IPS-18c (cell line): Measurements from ENCODE around the gene SH2D1A.

Experiments
- H3K4me3 ChIP-seq: 2 replicates; pipeline ENCODE4 v1.7.0; 2013; ENCODE audit warnings: low read depth, mild to moderate bottlenecking, low read length, moderate library complexity; ENCODE audit not compliant: insufficient read depth
- H3K9me3 ChIP-seq: one replicate; pipeline ENCODE4 v1.6.1; 2013; ENCODE audit warnings: mild to moderate bottlenecking, low read length, moderate library complexity; ENCODE audit not compliant: control insufficient read depth, insufficient read depth

Gene SH2D1A

DNA sequence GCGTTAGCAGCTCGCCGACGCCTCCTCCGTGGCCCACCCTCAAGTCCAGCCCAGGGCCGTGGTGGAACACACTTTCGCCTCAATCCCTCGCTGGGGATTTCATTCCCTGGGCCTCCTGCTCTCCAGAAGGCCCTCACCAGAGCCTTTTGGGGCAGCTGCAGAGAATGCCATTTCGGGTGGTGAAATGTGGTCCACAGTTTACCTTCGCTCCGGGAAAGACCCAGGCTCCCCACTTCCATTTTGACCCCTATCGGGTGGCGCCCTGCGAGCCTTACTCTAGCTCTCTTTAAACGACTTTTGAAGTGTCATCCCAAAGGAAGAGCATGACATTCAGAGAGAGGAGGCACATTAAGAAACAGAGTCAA is 496 bp downstream of the SH2D1A start:
- Histone ChIP-seq H3K9me3 (no peaks in the 10 kb centered on the region), H3K4me3 (no peak overlapping the region)

DNA sequence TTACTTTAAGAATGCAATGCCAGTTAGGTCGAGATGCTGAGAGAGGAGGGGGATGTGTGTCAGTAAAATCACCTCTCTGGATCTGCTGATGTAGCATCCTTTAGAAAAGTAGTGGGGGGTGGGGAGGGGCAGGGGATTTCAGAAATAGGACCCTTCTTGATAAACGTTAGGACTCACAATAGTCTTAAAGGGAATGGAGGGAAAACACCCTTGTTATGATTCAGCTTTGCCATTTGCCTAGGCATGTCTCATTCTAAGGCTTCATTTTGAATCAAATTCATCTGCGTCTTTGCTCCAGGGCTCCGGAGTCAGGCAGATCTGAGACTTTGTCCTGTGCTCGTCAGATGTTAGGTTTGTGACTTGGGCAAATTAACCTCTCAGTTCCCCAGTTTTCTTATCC is 879 bp downstream of the SH2D1A start:
- no peaks in the 10 kb centered on the region for H3K9me3 ChIP-seq

DNA sequence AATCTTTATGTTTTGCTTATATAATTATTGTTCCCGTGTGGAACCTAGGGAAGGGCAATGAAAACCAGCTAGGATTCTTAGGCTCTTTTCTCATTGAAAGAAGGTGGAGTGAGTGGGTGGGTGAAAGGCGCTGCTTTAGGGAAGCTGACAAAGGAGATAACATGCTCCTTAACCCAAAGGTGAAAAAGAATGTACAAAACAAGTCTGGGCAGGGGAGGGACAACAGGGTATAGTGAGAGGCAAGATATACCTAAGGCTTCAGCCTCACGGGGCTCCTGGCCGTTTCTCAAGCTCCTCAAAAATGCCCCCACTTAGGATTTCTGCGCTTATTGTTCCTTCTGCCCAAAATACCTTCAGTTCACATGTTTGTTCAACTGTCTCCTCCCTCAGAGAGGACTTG is 1.8 kb downstream of the SH2D1A start:
- H3K9me3 ChIP-seq: no peaks in the 10 kb centered on the region

More for the DNA sequence above, 879 bp downstream of the SH2D1A start:
- H3K4me3 ChIP-seq: no peak overlapping the region

GRCh38 chrX:124348885-124349453 is 2.6 kb downstream of the SH2D1A start:
- H3K9me3 ChIP-seq: no peaks in the 10 kb centered on the region
- no peak overlapping the region for H3K4me3 ChIP-seq

More for the DNA sequence above, 1.8 kb downstream of the SH2D1A start:
- H3K4me3 ChIP-seq: no peak overlapping the region

DNA sequence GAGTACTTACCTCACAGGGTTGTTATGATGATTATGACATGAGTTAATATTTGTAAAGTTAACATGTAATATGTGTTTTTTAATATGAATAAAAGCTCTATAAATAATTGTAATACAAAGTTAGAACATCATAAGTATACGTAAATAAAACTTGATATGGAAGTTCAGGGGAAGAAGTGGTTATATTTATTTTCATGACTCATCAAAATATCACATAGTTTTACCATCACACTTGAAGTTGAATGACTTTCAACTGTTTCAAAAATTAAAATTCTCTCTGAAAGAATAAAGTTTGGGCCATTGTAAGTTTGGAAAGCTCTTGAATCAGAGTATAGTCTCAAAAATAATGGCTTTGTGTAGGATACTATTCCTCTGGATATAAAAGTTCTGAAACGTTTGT is 8.3 kb downstream of the SH2D1A start:
- Histone ChIP-seq H3K9me3 (peaks cover 2% of the 10 kb centered on the region), H3K4me3 (no peak overlapping the region)

DNA sequence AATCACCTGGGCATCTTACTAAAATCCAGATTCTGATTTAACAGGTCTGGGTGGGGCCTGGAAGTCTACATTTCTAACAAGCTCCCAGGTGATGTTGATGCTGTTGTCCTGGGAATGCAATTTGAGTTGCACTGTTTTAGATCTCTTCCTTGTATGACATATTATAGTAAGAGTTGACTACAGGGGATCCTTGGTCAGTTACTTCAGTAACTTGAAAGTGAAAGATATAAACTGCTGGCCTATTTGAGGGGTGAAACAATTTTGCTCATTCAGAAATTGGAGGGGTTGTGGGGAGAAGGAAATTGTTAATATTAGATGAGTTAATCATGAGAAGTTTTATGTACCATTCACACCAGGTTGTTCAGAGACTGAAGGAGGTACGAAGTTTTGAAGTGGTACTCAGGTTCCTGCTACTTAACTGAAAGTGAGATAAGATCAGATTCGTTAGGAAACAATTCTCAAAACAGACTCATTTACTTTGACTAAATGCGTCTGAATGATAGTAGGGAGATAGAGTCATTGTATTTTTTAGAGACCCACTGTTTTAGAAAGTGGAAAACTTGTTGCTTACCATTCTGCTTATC is 12.5 kb downstream of the SH2D1A start:
- H3K9me3 ChIP-seq: peaks cover 2% of the 10 kb centered on the region
- H3K4me3 ChIP-seq: no peak overlapping the region

DNA sequence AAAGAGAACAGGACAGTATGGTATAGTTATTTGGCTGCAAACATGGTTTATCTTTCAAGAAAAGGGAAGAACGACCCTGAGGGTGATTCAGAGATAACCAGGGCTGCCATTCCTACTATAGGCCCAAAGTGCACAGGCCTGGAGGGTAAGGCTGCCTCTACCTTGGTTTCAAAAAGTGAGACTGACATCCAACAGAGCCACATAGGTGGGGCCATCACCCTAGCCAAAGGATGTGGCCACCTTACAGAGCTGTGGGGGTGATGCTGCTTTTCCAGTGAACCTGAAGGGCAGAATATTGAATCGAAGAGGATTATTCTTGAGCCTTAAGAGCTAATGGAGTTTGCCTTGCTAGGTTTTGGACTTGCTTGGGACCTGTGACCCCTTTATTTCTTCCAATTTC is 15.7 kb downstream of the SH2D1A start:
- H3K9me3 ChIP-seq: peaks cover 2% of the 10 kb centered on the region
- H3K4me3 ChIP-seq: no peak overlapping the region

GRCh38 chrX:124362761-124363160 is 16.4 kb downstream of the SH2D1A start:
- H3K9me3 ChIP-seq: peaks cover 2% of the 10 kb centered on the region

GRCh38 chrX:124369722-124370121 is 23.4 kb downstream of the SH2D1A start:
- no peaks in the 10 kb centered on the region for H3K9me3 ChIP-seq
- H3K4me3 ChIP-seq: no peak overlapping the region

More at GRCh38 chrX:124362761-124363160, 16.4 kb downstream of the SH2D1A start:
- no peak overlapping the region for H3K4me3 ChIP-seq

- Histone ChIP-seq H3K9me3 (no peaks in the 10 kb centered on the region), H3K4me3 (no peak overlapping the region)
Measured at GRCh38 chrX:124373348-124373747, 27.0 kb downstream of the SH2D1A start.

DNA sequence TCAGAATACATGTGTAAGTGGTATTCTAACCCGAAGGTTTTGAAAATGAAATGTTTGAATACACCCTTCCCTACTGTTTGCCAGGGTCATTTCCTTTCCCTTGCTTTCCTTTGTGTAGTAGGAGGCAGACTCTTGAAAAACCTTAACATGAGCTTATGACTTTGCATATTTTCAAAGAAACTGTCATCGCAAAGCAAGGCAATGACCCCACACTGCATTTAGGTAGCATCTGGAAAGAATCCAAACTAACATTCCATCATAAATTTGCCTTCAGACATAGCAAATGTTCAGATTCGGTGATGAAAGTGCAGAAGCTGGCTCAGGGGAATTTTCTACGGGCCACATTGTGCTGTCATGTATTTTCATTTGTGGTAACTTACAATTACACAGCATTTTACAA is 32.3 kb downstream of the SH2D1A start:
- H3K9me3 ChIP-seq: no peaks in the 10 kb centered on the region
- H3K4me3 ChIP-seq: no peak overlapping the region

GRCh38 chrX:124383354-124383753 is 37.0 kb downstream of the SH2D1A start:
- Histone ChIP-seq H3K9me3 (peaks cover 2% of the 10 kb centered on the region), H3K4me3 (no peak overlapping the region)

DNA sequence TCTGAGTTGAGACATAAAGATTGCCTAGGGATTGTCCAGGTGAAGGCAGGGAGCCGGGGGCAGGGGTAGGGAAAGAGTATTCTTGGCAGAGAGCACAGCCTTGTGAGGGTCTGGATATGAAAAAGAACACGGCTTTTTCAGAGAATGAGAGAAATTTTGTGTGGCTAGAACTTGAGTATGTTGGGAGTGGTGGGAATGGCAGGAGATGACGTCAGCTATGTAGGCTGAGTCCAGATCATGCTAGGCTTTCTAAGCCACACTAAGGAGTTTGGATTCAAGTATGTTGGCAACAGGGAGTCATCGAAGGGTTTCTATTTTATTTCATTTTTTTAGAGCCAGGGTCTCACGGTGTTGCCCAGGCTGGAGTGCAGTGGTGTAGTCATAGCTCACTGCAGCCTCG is 40.0 kb downstream of the SH2D1A start:
- Histone ChIP-seq H3K9me3 (peaks cover 2% of the 10 kb centered on the region), H3K4me3 (no peak overlapping the region)

- Histone ChIP-seq H3K9me3 (peaks cover 2% of the 10 kb centered on the region), H3K4me3 (no peak overlapping the region)
Measured at GRCh38 chrX:124388562-124388961, 42.2 kb downstream of the SH2D1A start.

- Histone ChIP-seq H3K4me3 (no peak overlapping the region), H3K9me3 (peaks cover 3% of the 10 kb centered on the region)
Measured at GRCh38 chrX:124392794-124393193, 46.4 kb downstream of the SH2D1A start.

DNA sequence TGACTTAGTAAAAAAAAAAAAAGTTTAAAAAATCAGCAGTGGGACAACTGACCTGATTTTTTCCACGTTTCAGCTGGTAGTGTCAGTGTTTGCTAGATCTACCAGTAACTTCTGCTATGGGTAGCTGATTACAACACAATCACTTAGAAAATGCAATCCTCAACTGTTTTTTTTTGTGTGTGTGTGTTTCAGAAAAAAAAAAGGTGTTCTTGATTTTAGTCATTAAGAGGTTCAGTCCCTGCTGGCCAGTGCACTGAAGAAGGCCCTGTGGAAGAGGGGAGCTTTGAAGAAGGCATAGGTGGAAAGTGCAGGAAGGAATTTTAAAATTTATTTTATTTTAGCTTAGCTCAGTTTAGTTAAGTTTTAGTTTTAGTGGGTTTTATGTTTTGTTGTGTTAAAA is 46.9 kb downstream of the SH2D1A start:
- Histone ChIP-seq H3K9me3 (peaks cover 3% of the 10 kb centered on the region), H3K4me3 (no peak overlapping the region)

DNA sequence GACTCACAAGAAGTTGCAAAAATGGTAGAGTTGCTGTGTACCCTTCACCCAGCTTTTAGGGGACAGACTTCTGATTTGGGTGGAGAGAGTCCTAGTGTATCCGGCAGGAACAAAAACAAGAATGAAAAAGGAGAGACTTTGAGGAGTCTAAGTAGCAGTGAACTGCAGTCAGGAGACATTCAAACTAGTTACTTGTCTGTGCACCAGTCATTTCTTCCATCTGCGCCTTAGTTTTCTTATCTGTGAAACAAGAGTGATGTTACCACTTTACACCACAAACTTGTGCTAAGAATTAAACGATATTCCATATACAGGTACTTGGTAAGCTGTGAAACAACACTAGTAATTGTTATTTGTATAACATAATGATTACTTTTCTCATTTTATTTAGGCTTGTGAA is 47.3 kb downstream of the SH2D1A start:
- H3K9me3 ChIP-seq: peaks cover 3% of the 10 kb centered on the region
- H3K4me3 ChIP-seq: no peak overlapping the region

DNA sequence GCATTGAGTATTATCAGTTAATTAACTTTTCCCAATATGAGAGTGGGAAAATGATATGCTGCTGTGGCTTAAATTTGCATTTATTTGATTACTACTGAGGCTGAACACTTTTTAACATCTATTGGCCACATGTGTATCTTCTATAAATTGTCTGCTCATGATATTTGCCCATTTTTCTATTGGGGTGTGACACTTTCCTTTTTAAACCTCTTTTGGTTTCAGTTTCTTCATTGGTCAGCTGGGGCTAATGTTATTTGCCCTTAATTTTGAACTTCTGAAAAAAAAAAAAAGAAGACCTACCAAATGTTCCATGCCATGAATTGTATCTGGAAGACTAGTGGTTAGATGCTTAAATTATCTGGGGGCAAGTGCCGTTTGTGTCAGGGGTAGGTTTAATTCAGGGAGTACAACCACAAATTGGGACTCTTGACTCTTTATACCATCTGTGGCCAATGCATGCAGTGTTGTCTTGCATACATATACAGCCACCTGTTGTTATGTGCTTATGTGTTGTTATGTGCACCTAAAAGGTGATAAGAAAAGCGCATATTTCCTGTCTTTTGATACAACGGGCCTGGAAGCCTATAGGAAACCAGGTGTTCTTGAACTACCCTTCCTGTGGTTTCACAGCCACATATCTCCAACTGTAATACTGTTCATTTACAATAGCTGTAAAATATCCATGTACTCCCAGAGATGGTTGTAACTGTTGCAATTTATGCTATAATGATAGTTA is 49.0 kb downstream of the SH2D1A start:
- Histone ChIP-seq H3K9me3 (peaks cover 3% of the 10 kb centered on the region), H3K4me3 (no peak overlapping the region)
